ENCODE measurements around the gene CLIP4. TPM values are rescaled to one million over a fixed set of nuclear protein-coding genes. Genes with fewer than 3 reads are reported as not detected.

Gene CLIP4
- total and polyA plus RNA-seq, 2 of the 4 experiments (the other 2 are of a cell fraction): 29.7 to 66.3 TPM

GRCh38 chr2:29072251-29072650, 43.0 kb upstream of the CLIP4 start:
- H3K9me3 ChIP-seq (ENCODE audit: control insufficient read depth, insufficient read depth, low read length): no peaks in the 10 kb centered on the region
- intact Hi-C loops (cut with micrococcal nuclease): no loop called here
- no peak overlapping the region for H3K18ac ChIP-seq (ENCODE audit: low read depth, low read length)

More at GRCh38 chr2:29072251-29072650, 43.0 kb upstream of the CLIP4 start:
- H3K79me1 ChIP-seq (ENCODE audit: low read depth in 1 of 2, low read length in 2 of 2): no peaks in the 10 kb centered on the region
- no peaks in the 10 kb centered on the region for H4K20me1 ChIP-seq (ENCODE audit: insufficient read depth, low read length)
- no peak overlapping the region for H4K91ac ChIP-seq (ENCODE audit: insufficient read depth, low read depth, low read length)
- H3K36me3 ChIP-seq (ENCODE audit: control insufficient read depth, insufficient read depth, low read length): no peaks in the 10 kb centered on the region
- CTCF ChIA-PET: no interaction called here
- no peak overlapping the region for H4K5ac ChIP-seq (ENCODE audit: low read depth, low read length)
- H3K9ac ChIP-seq (ENCODE audit: low read depth, low read length): no peak overlapping the region
- no peak overlapping the region for H3K4me3 ChIP-seq (ENCODE audit: insufficient read depth, low read depth, low read length)
- H4K8ac ChIP-seq (ENCODE audit: low read depth in 2 of 2, low read length in 2 of 2): no peak overlapping the region
- no peak overlapping the region for H2AFZ ChIP-seq (replicated peaks; ENCODE audit: low read length, poor library complexity)
- H3K56ac ChIP-seq (ENCODE audit: extremely low read depth, insufficient read depth, low read length): no peak overlapping the region
- dilution Hi-C loops (cut with HindIII; ENCODE audit: low sequenced_read_pairs, unreplicated experiment) (no loop called here), in situ Hi-C loops (cut with MboI; ENCODE audit: low sequenced_read_pairs) (no loop called here)
- peaks cover 6% of the 10 kb centered on the region for H3K27me3 ChIP-seq (ENCODE audit: control insufficient read depth, insufficient read depth, low read length)
- H3K4me2 ChIP-seq (ENCODE audit: low read depth, low read length): no peak overlapping the region
- H3K27ac ChIP-seq (ENCODE audit: insufficient read depth, low read length): no peak overlapping the region
- POLR2A ChIA-PET (ENCODE audit: unreplicated experiment): no interaction called here
- H2BK15ac ChIP-seq (ENCODE audit: low read depth, low read length): no peak overlapping the region
- no CpG with 5 or more reads among the region's 8 CpGs for WGBS, 2 experiments (ENCODE audit: extremely low coverage in 2 of 2, insufficient read length in 1 of 2)
- no peak overlapping the region for H3K23ac ChIP-seq (ENCODE audit: low read depth, low read length)
- no peak overlapping the region for H3K4ac ChIP-seq (ENCODE audit: low read depth, low read length)
- H2AK9ac ChIP-seq (replicated peaks; ENCODE audit: low read depth, low read length, poor library complexity): no peak overlapping the region
- H2BK5ac ChIP-seq (ENCODE audit: low read depth, low read length, poor library complexity, severe bottlenecking): no peak overlapping the region
- no peaks in the 10 kb centered on the region for H3K9me1 ChIP-seq (ENCODE audit: insufficient read depth, low read length)
- H2AK5ac ChIP-seq (ENCODE audit: low read depth, low read length): no peak overlapping the region
- H2BK20ac ChIP-seq (ENCODE audit: low read depth, low read length): no peak overlapping the region
- no peaks in the 10 kb centered on the region for H3K4me1 ChIP-seq (ENCODE audit: control insufficient read depth, insufficient read depth, low read length)
- no peak overlapping the region for H3K14ac ChIP-seq (replicated peaks; ENCODE audit: low read depth, low read length)
- TF ChIP-seq POLR2A (IDR thresholded peaks at IDR 0.05; ENCODE audit: low read depth, low read length) (no peak), MAFK (IDR thresholded peaks at IDR 0.05; ENCODE audit: low read depth, low read length) (no peak), FOS (IDR thresholded peaks at IDR 0.05; ENCODE audit: low read depth, low read length) (no peak), USF2 (IDR thresholded peaks at IDR 0.05; ENCODE audit: low read depth, low read length) (no peak), SMC3 (IDR thresholded peaks at IDR 0.05; ENCODE audit: low read depth, low read length) (no peak), ELK1 (IDR thresholded peaks at IDR 0.05; ENCODE audit: borderline replicate concordance, low read depth, low read length) (no peak), RFX5 (IDR thresholded peaks at IDR 0.05; ENCODE audit: low read depth, low read length) (no peak), RAD21 (IDR thresholded peaks at IDR 0.05; ENCODE audit: low read length) (no peak), BHLHE40 (IDR thresholded peaks at IDR 0.05; ENCODE audit: low read depth, low read length) (no peak), CTCF (conservative IDR thresholded peaks at IDR 0.05; ENCODE audit: low read depth, low read length) (no peak), NFE2L2 (IDR thresholded peaks at IDR 0.05; ENCODE audit: low read depth, low read length) (no peak)
- DNase-seq (no peak), ATAC-seq (ENCODE audit: low read depth) (no peak)
- H2BK120ac ChIP-seq (ENCODE audit: low read depth, low read length): no peak overlapping the region
- BruUV-seq (replicated peaks): no TSS peak
